Glomerular endothelial cell (primary cell): ENCODE data around the gene BRD7. TPM values are rescaled to one million over a fixed set of nuclear protein-coding genes. Genes with fewer than 3 reads are reported as not detected.

Experiments
- DNase-seq: peaks from one replicate; pipeline ENCODE4 v3.0.0-alpha.2; 2011; ENCODE audit warnings: low read depth, low spot score; ENCODE audit errors: extremely low read depth
- total RNA-seq: library from RNA; depleted of rRNA; stranded (reverse); fragments of >200 nt; gene quantifications from 2 replicates; pipeline ENCODE4 v1.2.3, GENCODE V29; 2015

Gene BRD7
- total RNA-seq, 1 donor from 2014 or later: 49.7 TPM

- DNase-seq: no peak
These were observed 44.4 kb downstream of the BRD7 start for GRCh38 chr16:50324345-50324744.

GRCh38 chr16:50323335-50324011, 45.3 kb downstream of the BRD7 start:
- no peak for DNase-seq

DNA sequence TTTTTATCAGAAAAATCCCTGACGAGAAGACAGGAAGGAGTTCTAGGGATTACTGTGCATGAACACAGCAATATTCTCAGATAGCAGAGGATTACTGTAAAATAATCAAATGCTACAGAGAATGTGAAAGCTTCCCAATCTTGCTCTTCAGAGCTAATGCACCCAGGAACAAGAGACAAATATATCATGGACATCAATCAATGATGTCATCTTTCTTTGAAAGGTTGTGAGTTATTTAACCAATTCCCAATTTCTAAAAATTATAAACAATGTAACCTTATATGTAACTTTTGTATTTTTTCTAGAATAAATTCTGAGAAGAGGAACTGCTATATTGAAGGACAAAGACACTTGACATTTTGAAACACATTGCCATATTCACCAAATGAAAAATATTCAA, 46.5 kb downstream of the BRD7 start:
- no peak for DNase-seq

- DNase-seq: no peak
These were observed 48.5 kb downstream of the BRD7 start for GRCh38 chr16:50320310-50320709.

GRCh38 chr16:50318796-50319578, 49.8 kb downstream of the BRD7 start:
- no peak for DNase-seq

DNA sequence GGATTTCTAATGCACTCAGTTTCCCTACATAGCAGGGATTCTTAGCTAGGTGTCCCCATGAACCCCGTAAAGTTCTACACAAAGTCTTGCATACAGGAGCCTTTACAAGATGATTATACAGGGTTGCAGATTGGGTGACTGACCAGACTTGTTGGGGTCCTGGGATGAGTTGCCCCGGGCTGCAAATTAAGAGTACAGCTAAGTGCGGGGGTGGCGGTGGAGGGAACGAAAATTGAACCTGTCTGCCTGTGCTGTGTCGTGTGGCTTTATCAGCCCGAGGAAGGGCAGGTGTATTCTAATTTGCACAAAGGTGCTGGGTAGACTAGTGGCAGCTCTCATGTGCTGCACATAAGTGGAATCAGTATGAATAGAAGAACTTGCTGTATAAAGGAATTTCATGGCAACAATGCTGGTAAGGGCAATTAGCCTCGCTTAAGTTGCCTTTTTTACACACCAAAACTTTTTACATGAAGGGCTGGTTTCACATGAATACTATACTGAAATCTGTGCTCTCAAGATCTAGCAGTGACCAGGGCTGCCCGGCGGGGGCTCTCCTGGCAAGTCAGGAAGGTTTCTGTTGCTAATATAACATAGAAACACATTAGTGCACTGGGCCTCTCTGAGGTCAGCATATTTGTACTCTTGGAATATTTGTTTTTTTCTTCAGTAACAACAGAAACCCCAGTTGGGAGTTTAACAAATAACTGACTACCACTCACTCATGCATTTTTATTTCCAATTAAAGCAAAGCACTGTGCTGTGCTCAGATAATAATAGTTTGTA, 51.7 kb downstream of the BRD7 start:
- no peak for DNase-seq

DNA sequence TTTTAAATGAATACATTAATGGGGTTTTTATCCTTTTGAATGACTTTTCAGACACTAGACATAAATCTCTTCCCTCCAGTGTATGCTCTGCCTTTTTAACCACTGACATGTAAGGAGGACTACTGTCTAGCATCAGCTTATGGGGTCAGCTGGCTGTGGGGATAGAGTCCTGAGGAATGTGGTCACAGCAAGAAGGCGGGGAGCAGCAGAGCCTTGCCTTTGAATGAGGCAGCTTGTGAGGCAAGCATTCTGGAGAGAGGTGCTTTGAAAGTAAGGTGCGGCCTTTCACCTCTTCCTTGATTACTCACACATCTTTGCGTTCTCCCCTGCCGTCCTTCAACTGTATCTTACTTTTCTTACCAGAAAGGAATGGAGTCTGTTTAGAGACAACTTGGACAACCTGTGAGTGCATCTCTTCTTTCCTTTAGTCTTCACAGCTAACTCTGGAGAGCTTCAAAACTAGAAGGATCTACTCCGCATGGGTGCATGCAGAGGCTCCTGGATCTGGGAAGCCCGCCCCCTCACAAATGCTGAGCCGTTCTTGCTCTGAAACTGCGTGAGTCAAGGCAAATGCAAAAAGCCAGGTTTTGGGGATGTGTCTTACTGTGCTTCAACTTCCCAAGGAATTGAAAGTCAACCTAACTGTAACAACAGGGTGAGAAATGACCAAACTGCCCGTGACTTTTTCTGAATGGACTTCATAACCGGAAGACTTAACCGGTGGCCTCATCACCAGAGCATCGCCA, 52.5 kb downstream of the BRD7 start:
- DNase-seq: no peak

GRCh38 chr16:50315346-50315997, 53.3 kb downstream of the BRD7 start:
- no peak for DNase-seq

DNA sequence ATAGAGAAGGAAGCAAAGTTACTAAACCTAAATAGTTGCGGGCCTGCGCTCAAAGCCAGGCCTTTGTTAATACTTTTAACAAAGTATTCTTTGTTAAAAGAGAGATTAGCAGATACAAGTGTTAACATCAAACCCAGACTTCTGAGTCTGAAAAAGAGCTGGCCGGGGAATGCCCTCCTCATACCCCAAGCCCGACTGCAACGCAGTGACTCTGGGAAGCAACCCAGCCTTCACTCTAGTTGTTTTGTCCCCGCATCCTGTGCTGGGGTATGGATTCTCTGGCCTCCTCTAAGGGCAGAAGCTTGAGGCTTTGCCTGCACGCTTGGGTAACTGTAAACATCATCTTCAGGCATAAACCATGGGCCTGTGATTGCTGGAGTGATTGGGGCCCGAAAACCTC, 54.1 kb downstream of the BRD7 start:
- DNase-seq: no peak

DNA sequence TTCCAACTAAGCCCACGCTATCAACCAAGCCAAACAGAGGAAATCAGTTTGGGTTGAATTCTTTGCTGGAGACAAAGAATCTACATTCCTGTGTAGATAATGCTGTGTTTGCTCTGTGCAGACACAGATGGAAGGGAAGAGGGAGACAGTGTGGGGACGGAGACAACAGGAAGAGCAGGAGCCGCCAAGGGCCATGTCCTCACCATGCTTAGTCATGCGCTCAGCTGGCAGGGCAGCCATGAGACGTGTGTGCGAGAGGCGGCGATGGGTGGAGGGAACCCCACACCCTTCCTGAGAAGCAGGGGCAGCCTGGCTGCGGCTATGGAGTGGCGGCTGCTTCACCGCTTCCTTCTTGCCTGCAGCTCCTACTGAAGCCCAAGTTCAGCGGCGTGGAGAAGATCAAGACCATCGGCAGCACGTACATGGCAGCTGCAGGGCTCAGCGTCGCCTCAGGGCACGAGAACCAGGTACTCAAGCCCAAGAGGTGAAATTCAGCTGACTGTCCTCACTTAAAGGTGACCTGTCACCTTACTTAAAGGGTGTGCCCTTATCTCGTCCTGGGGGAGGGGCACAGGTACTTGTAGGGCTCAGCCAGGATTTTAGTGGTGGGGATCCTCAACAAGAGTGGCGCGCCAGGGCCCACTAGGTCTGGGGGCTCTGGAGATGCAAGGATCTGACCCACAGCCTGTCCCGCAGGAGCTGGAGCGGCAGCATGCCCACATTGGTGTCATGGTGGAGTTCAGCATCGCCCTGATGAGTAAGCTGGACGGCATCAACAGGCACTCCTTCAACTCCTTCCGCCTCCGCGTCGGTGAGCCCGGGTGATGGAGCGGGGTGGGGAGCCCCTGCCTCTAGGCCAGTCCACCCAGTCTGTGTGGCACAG, 55.0 kb downstream of the BRD7 start:
- no peak for DNase-seq

GRCh38 chr16:50311891-50312501, 56.8 kb downstream of the BRD7 start:
- no peak for DNase-seq

GRCh38 chr16:50311134-50311528, 57.7 kb downstream of the BRD7 start:
- no peak for DNase-seq

DNA sequence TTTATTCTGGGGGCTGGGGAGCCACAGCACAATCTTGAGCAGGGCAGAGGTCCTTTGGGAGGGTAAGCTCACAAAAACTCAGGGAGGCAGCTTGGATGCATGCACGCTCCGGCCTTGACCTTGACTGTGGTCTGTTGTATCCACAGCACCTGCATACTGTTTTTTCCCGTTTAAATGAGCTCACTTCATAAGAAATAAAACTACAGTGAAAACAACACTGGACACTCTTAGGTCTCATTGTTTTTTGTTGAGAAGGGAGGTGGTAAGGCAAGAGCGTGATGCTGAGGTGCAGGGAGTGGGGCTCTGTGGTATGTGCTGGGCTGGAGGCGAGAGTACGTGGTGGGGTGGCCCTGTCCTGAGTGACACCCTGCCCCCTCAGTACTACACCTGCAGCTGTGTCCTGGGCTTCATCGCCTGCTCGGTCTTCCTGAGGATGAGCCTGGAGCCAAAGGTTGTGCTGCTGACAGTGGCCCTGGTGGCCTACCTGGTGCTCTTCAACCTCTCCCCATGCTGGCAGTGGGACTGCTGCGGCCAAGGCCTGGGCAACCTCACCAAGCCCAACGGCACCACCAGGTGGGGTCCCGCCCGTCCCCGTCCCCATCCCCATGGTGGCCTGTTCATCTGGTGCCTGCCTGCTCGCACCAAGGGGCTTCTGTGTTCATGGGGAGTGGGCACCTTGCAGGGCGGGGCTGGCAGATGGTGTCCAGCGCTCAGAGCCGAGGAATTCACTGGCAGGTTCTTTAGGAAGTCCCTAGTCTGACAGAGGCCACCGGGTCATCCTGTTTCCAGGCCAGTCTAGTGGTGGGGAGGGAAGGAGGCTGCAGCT, 58.3 kb downstream of the BRD7 start:
- no peak for DNase-seq

DNA sequence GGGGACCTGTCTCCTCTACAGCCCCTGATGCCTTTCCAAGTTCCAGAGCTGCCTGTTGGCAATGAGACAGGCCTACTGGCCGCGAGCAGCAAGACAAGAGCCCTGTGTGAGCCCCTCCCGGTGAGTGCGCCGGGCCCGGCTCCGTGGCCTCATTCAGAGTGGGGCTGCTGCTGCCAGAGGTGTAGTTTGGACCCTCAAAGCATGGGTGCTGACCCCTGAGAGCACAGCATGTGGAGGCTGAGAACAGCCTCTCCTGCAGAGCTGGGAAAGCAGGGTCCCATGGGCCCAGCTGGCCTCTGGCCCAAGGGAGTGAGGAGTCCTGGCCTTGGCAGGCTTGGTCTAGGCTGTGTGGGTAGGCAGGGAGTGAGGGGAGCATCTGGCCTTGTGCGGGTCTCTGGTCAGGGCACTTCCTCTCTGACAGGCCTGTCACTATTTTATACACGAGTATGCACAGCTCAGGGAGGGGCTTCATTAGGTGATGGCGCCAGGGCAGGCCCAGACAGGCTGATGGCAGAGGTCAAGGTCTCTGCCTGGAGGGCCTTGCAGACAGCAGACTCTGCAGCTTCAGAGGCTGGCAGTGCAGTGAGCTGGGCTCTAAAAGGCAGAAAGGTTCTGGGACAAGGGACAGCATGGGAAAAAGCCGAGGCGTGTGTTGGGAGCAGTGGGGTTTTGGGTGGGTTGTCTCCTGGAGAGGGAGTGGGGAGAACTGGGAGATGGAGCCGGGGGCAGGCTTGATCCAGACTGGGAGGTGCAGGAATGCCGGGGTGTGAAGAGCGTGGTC, 59.1 kb downstream of the BRD7 start:
- no peak for DNase-seq

DNA sequence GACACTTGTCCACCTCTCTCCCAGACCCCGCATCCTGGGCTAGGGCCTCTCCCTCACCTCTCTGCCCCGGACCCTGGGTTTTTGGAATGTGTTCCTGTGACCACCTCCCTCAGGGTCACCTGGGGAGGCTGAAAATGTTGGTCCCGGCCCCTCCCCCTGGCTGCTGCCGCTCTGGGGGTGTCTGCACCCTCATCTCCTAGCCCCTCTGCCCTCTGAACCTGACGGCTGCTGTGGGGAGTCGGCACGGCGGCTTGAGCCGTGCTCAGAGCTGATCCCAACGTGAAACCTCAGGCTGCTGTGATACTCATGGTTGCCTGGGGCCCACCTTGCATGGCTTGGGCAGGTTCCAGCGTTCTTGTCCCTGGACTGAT, 59.6 kb downstream of the BRD7 start:
- no peak for DNase-seq

- no peak for DNase-seq
These were observed 60.4 kb downstream of the BRD7 start for GRCh38 chr16:50308237-50308965.

DNA sequence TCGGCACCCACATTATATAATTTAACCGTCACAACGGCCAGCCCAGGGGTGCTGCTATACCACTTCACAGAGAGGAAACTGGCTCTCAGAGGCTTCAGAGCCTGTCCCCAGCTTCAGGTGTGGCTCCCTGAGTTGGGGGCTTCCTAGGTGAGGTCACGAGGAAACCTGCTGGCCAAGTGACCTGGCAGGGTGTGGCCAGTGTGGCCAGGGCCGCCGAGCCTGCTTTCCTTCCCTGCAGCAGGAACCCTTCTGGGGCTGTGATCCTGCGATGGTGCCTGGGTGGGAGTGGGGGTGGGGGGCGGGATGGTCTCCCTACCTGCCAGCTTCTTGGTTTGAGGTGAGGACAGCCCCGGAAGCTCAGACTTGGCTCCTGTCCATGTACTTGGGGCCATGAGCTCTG, 62.5 kb downstream of the BRD7 start:
- DNase-seq: no peak
